ENCODE measurements around the gene DIPK1C.

DNA sequence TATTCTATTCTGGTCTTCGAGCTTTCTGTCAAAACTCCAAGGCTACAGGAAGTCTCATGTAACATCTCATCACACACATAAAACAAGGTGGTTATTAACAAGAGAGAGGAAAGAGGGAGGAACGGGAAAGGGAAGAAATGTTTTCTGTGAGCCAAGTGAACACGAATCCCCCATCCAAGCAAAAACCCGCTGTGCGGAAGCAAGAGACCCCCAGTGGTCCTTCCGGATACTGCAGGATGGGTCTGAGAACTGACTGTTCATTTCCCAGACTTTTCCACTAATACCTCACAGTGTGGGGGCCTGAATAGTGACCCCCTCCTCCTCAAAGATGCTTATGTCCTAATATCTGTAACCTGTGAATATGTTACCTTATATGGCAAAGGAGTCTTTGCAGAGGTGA is 19.0 kb upstream of the DIPK1C start:
- TF ChIP-seq, protein P1, sequence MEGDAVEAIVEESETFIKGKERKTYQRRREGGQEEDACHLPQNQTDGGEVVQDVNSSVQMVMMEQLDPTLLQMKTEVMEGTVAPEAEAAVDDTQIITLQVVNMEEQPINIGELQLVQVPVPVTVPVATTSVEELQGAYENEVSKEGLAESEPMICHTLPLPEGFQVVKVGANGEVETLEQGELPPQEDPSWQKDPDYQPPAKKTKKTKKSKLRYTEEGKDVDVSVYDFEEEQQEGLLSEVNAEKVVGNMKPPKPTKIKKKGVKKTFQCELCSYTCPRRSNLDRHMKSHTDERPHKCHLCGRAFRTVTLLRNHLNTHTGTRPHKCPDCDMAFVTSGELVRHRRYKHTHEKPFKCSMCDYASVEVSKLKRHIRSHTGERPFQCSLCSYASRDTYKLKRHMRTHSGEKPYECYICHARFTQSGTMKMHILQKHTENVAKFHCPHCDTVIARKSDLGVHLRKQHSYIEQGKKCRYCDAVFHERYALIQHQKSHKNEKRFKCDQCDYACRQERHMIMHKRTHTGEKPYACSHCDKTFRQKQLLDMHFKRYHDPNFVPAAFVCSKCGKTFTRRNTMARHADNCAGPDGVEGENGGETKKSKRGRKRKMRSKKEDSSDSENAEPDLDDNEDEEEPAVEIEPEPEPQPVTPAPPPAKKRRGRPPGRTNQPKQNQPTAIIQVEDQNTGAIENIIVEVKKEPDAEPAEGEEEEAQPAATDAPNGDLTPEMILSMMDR (IDR thresholded peaks at IDR 0.05) = peak; percentile 76
- TF ChIP-seq EZH2 (IDR thresholded peaks at IDR 0.05) = no peak

All from neural progenitor cell (in vitro differentiated cells).